T-helper 1 cell (primary cell): ENCODE results near the gene CTXN3.
"Not testable (repeated sequence)": the region's sequence is repeated elsewhere in the genome, so short reads cannot be mapped to it uniquely, and the experiment has no call there.

Experiments
- DNase-seq, 5 donors: peaks; one replicate each; pipeline ENCODE4 v3.0.0-alpha.2; 2012 to 2020

The CTXN3 gene

GRCh38 chr5:127652952-127653611, 4.2 kb downstream of the CTXN3 start:
- DNase-seq: no peak

GRCh38 chr5:127656825-127657224, 7.9 kb downstream of the CTXN3 start:
- DNase-seq: no peak

- DNase-seq: no peak
Measured at GRCh38 chr5:127660047-127660733, 11.3 kb downstream of the CTXN3 start.

- DNase-seq: no peak
Measured at GRCh38 chr5:127664093-127664492, 15.2 kb downstream of the CTXN3 start.

- no peak for DNase-seq
Measured at GRCh38 chr5:127665641-127666040, 16.8 kb downstream of the CTXN3 start.

- DNase-seq: no peak
Measured at GRCh38 chr5:127666043-127666716, 17.3 kb downstream of the CTXN3 start.

- DNase-seq: no peak
Measured at GRCh38 chr5:127667926-127668325, 19.0 kb downstream of the CTXN3 start.

- DNase-seq: no peak
Measured at GRCh38 chr5:127671218-127671617, 22.3 kb downstream of the CTXN3 start.

- DNase-seq: no peak
Measured at GRCh38 chr5:127673117-127673800, 24.4 kb downstream of the CTXN3 start.

GRCh38 chr5:127676951-127677350, 28.1 kb downstream of the CTXN3 start:
- not testable (repeated sequence) for DNase-seq

GRCh38 chr5:127679691-127680330, 30.9 kb downstream of the CTXN3 start:
- DNase-seq: not testable (repeated sequence)

GRCh38 chr5:127680595-127680994, 31.7 kb downstream of the CTXN3 start:
- no peak for DNase-seq

GRCh38 chr5:127683008-127683407, 34.1 kb downstream of the CTXN3 start:
- no peak for DNase-seq

GRCh38 chr5:127684726-127685467, 36.0 kb downstream of the CTXN3 start:
- DNase-seq: no peak

GRCh38 chr5:127685662-127686061, 36.8 kb downstream of the CTXN3 start:
- no peak for DNase-seq

- no peak for DNase-seq
Measured at GRCh38 chr5:127686424-127686823, 37.5 kb downstream of the CTXN3 start.

GRCh38 chr5:127694518-127695171, 45.8 kb downstream of the CTXN3 start:
- no peak for DNase-seq

- no peak for DNase-seq
Measured at GRCh38 chr5:127695346-127695745, 46.5 kb downstream of the CTXN3 start.

- no peak for DNase-seq
Measured at GRCh38 chr5:127696683-127697082, 47.8 kb downstream of the CTXN3 start.

- no peak for DNase-seq
Measured at GRCh38 chr5:127697894-127698600, 49.2 kb downstream of the CTXN3 start.

- no peak for DNase-seq
Measured at GRCh38 chr5:127699416-127699815, 50.5 kb downstream of the CTXN3 start.
